BLaER1 (cell line): ENCODE data around the gene CKM.

Experiments
- H3K27ac ChIP-seq: shearing (Covaris generic); formaldehyde crosslinking; 2 replicates; pipeline ENCODE4 v1.8.1; 2022
- H3K27me3 ChIP-seq: shearing (Covaris generic); formaldehyde crosslinking; 2 replicates; pipeline ENCODE4 v1.8.1; 2022
- H3K36me3 ChIP-seq: shearing (Covaris generic); formaldehyde crosslinking; 2 replicates; pipeline ENCODE4 v1.8.1; 2022
- H3K4me1 ChIP-seq: shearing (Covaris generic); formaldehyde crosslinking; 2 replicates; pipeline ENCODE4 v1.8.1; 2022
- H3K4me2 ChIP-seq: shearing (Covaris generic); formaldehyde crosslinking; 2 replicates; pipeline ENCODE4 v1.8.1; 2022
- H3K4me3 ChIP-seq: shearing (Covaris generic); formaldehyde crosslinking; 2 replicates; pipeline ENCODE4 v1.8.1; 2022
- H3K9ac ChIP-seq: shearing (Covaris generic); formaldehyde crosslinking; 2 replicates; pipeline ENCODE4 v1.8.1; 2022
- H3K9me3 ChIP-seq: shearing (Covaris generic); formaldehyde crosslinking; 2 replicates; pipeline ENCODE4 v1.8.1; 2022
- H4K20me1 ChIP-seq: shearing (Covaris generic); formaldehyde crosslinking; 2 replicates; pipeline ENCODE4 v1.8.1; 2022
- Cebpa-rat ChIP-seq: shearing (Covaris generic); IDR thresholded peaks from 2 replicates; pipeline ENCODE4 v1.8.1; 2022

Gene CKM

GRCh38 chr19:45295873-45296272, 26.8 kb downstream of the CKM start:
- no peak overlapping the region for H3K27ac ChIP-seq
- no peak overlapping the region for H3K4me2 ChIP-seq
- no peaks in the 10 kb centered on the region for H3K4me1 ChIP-seq
- no peaks in the 10 kb centered on the region for H3K27me3 ChIP-seq
- H4K20me1 ChIP-seq = no peaks in the 10 kb centered on the region
- no peak overlapping the region for H3K4me3 ChIP-seq
- no peak for TF ChIP-seq Cebpa-rat
- peaks cover 98% of the 10 kb centered on the region for H3K36me3 ChIP-seq
- H3K9me3 ChIP-seq = peaks cover 8% of the 10 kb centered on the region; the same call in 1 of the 2 replicates
- no peak overlapping the region for H3K9ac ChIP-seq

- Histone ChIP-seq H3K9ac (no peak overlapping the region), H3K27me3 (no peaks in the 10 kb centered on the region), H3K36me3 (peaks cover 98% of the 10 kb centered on the region), H3K9me3 (peaks cover 8% of the 10 kb centered on the region; the same call in 1 of the 2 replicates), H3K27ac (no peak overlapping the region), H3K4me1 (no peaks in the 10 kb centered on the region), H3K4me3 (no peak overlapping the region), H4K20me1 (no peaks in the 10 kb centered on the region), H3K4me2 (no peak overlapping the region)
- TF ChIP-seq Cebpa-rat = no peak
Observed at GRCh38 chr19:45294291-45295029, 28.2 kb downstream of the CKM start.

GRCh38 chr19:45293682-45294081, 29.0 kb downstream of the CKM start:
- Histone ChIP-seq H3K27me3 (no peaks in the 10 kb centered on the region), H3K9ac (no peak overlapping the region), H3K4me1 (no peaks in the 10 kb centered on the region), H3K27ac (no peak overlapping the region), H3K4me3 (no peak overlapping the region), H4K20me1 (no peaks in the 10 kb centered on the region), H3K4me2 (no peak overlapping the region), H3K36me3 (peaks cover 98% of the 10 kb centered on the region), H3K9me3 (peaks cover 8% of the 10 kb centered on the region; the same call in 1 of the 2 replicates)
- no peak for TF ChIP-seq Cebpa-rat

- Histone ChIP-seq H4K20me1 (no peaks in the 10 kb centered on the region), H3K36me3 (peaks cover 100% of the 10 kb centered on the region), H3K4me3 (no peak overlapping the region), H3K4me1 (no peaks in the 10 kb centered on the region), H3K27me3 (no peaks in the 10 kb centered on the region), H3K9ac (no peak overlapping the region), H3K9me3 (peaks cover 8% of the 10 kb centered on the region; the same call in 1 of the 2 replicates), H3K27ac (no peak overlapping the region), H3K4me2 (no peak overlapping the region)
- TF ChIP-seq Cebpa-rat = no peak
Observed at GRCh38 chr19:45291834-45292233, 30.8 kb downstream of the CKM start.

- H3K27me3 ChIP-seq = no peaks in the 10 kb centered on the region
- no peak overlapping the region for H3K4me3 ChIP-seq
- H3K9me3 ChIP-seq = peaks cover 8% of the 10 kb centered on the region; the same call in 1 of the 2 replicates
- TF ChIP-seq Cebpa-rat = no peak
- H3K27ac ChIP-seq = no peak overlapping the region
- H3K4me1 ChIP-seq = no peaks in the 10 kb centered on the region
- H3K4me2 ChIP-seq = no peak overlapping the region
- no peak overlapping the region for H3K9ac ChIP-seq
- peaks cover 98% of the 10 kb centered on the region for H3K36me3 ChIP-seq
- H4K20me1 ChIP-seq = no peaks in the 10 kb centered on the region
Observed at GRCh38 chr19:45290381-45290931, 32.2 kb downstream of the CKM start.

- Histone ChIP-seq H3K4me3 (no peak overlapping the region), H3K36me3 (peaks cover 98% of the 10 kb centered on the region), H3K27ac (no peak overlapping the region), H3K27me3 (no peaks in the 10 kb centered on the region), H3K9ac (no peak overlapping the region), H3K4me2 (no peak overlapping the region), H4K20me1 (no peaks in the 10 kb centered on the region), H3K9me3 (no peaks in the 10 kb centered on the region), H3K4me1 (no peaks in the 10 kb centered on the region)
- TF ChIP-seq Cebpa-rat = no peak
Observed at GRCh38 chr19:45283443-45284033, 39.1 kb downstream of the CKM start.

- peaks cover 100% of the 10 kb centered on the region for H3K36me3 ChIP-seq
- no peak overlapping the region for H3K4me2 ChIP-seq
- no peak overlapping the region for H3K9ac ChIP-seq
- peaks cover 11% of the 10 kb centered on the region for H3K4me1 ChIP-seq
- no peak overlapping the region for H3K27ac ChIP-seq
- H3K4me3 ChIP-seq = no peak overlapping the region
- no peak for TF ChIP-seq Cebpa-rat
- no peaks in the 10 kb centered on the region for H3K9me3 ChIP-seq
- no peaks in the 10 kb centered on the region for H3K27me3 ChIP-seq
- H4K20me1 ChIP-seq = peaks cover 12% of the 10 kb centered on the region; the same call in 1 of the 2 replicates
Observed at GRCh38 chr19:45280471-45280961, 42.2 kb downstream of the CKM start.

GRCh38 chr19:45279587-45280192, 43.0 kb downstream of the CKM start:
- Histone ChIP-seq H3K4me3 (no peak overlapping the region), H3K36me3 (peaks cover 100% of the 10 kb centered on the region), H3K9ac (no peak overlapping the region), H3K27ac (no peak overlapping the region), H3K27me3 (no peaks in the 10 kb centered on the region), H3K9me3 (no peaks in the 10 kb centered on the region), H3K4me2 (no peak overlapping the region), H4K20me1 (peaks cover 20% of the 10 kb centered on the region; the same call in 1 of the 2 replicates), H3K4me1 (peaks cover 13% of the 10 kb centered on the region)
- TF ChIP-seq Cebpa-rat = no peak

- H3K4me1 ChIP-seq = peaks cover 26% of the 10 kb centered on the region
- no peak overlapping the region for H3K9ac ChIP-seq
- no peak overlapping the region for H3K4me3 ChIP-seq
- no peaks in the 10 kb centered on the region for H3K9me3 ChIP-seq
- H3K4me2 ChIP-seq = no peak overlapping the region
- no peak for TF ChIP-seq Cebpa-rat
- no peak overlapping the region for H3K27ac ChIP-seq
- H3K36me3 ChIP-seq = peaks cover 100% of the 10 kb centered on the region
- peaks cover 22% of the 10 kb centered on the region; the same call in 1 of the 2 replicates for H4K20me1 ChIP-seq
- H3K27me3 ChIP-seq = no peaks in the 10 kb centered on the region
Observed at GRCh38 chr19:45278087-45278486, 44.6 kb downstream of the CKM start.
